Activated CD8-positive, alpha-beta memory T cell treated with anti-CD3 and anti-CD28 coated beads for 4 hours (primary cell): ENCODE measurements around the gene OR8J3.
"Not testable (repeated sequence)": the region's sequence is repeated elsewhere in the genome, so short reads cannot be mapped to it uniquely, and the experiment has no call there.

Source experiments
- DNase-seq, 2 donors: peaks; one replicate each; pipeline ENCODE4 v3.0.0-alpha.2; 2020; ENCODE audit warnings: low read depth in 2 of 2

OR8J3 gene

GRCh38 chr11:56140151-56140661, at the start of gene OR8J3:
TSS of gene OR8J3 (minus strand) at chr11:56140201. CDS start at chr11:56137718, 2,483 bp downstream.
- no peak for DNase-seq

GRCh38 chr11:56188602-56189001, 48.6 kb upstream of the OR8J3 start:
- DNase-seq = no peak

- DNase-seq = no peak
Measured at GRCh38 chr11:56183459-56183858, 43.5 kb upstream of the OR8J3 start.

GRCh38 chr11:56176318-56176717, 36.3 kb upstream of the OR8J3 start, which contains the start of gene OR5J2:
TSS of gene OR5J2 (plus strand) at chr11:56176618. CDS start at chr11:56176618, 0 bp downstream.
- DNase-seq = no peak

GRCh38 chr11:56172256-56172830, 32.3 kb upstream of the OR8J3 start:
- DNase-seq = no peak

GRCh38 chr11:56163804-56164203, 23.8 kb upstream of the OR8J3 start:
- no peak for DNase-seq

GRCh38 chr11:56160217-56160616, 20.2 kb upstream of the OR8J3 start, which contains the start of gene OR8K5:
TSS of gene OR8K5 (minus strand) at chr11:56160317. CDS start at chr11:56160317, 0 bp downstream.
- DNase-seq = no peak

GRCh38 chr11:56152333-56152732, 12.3 kb upstream of the OR8J3 start:
- no peak for DNase-seq

- DNase-seq = no peak
Measured at GRCh38 chr11:56151376-56151775, 11.4 kb upstream of the OR8J3 start.

GRCh38 chr11:56143681-56144080, 3.7 kb upstream of the OR8J3 start:
- DNase-seq = not testable (repeated sequence)

- DNase-seq = no peak
Measured at GRCh38 chr11:56122073-56122472, 17.9 kb downstream of the OR8J3 start, which contains the start of gene OR8H3. TSS of gene OR8H3 (plus strand) at chr11:56122373. CDS start at chr11:56122373, 0 bp downstream.

GRCh38 chr11:56103210-56103737, 36.7 kb downstream of the OR8J3 start, which contains the start of gene OR8H2:
TSS of gene OR8H2 (plus strand) at chr11:56103687. CDS start at chr11:56105043, 1,356 bp downstream.
- no peak for DNase-seq

GRCh38 chr11:56093008-56093407, 47.0 kb downstream of the OR8J3 start, which contains the start of gene OR8I2:
TSS of gene OR8I2 (plus strand) at chr11:56093308. CDS start at chr11:56093308, 0 bp downstream.
- no peak for DNase-seq

- DNase-seq = no peak
Measured at GRCh38 chr11:56089697-56090096, 50.3 kb downstream of the OR8J3 start.
